ENCODE results near the gene ARHGEF4. TPM values are rescaled to one million over a fixed set of nuclear protein-coding genes. Genes with fewer than 3 reads are reported as not detected.

Gene ARHGEF4
- total RNA-seq, 2 donors from 2014 or later, result 50.3 to 54.7 TPM

- Histone ChIP-seq H3K27ac (ENCODE audit: low read depth, low read length) (no peak overlapping the region), H3K4me1 (ENCODE audit: control insufficient read depth, insufficient read depth, low read length) (no peaks in the 10 kb centered on the region), H3K9ac (ENCODE audit: extremely low read depth, low read length, poor library complexity, severe bottlenecking) (no peak overlapping the region), H3K9me3 (ENCODE audit: control insufficient read depth, low read length) (no peaks in the 10 kb centered on the region), H3K36me3 (ENCODE audit: control insufficient read depth, insufficient read depth, low read length) (no peaks in the 10 kb centered on the region), H3K4me3 (ENCODE audit: low read length) (no peak overlapping the region), H3K27me3 (ENCODE audit: control insufficient read depth, insufficient read depth, low read length, poor library complexity, severe bottlenecking) (no peaks in the 10 kb centered on the region)
- no peak for TF ChIP-seq CTCF (conservative IDR thresholded peaks at IDR 0.05)
- Mint-ChIP-seq H3K4me1 (no peaks in the 10 kb centered on the region), H3K27ac (no peak overlapping the region), H3K27me3 (ENCODE audit: insufficient read depth) (no peaks in the 10 kb centered on the region), H3K9me3 (no peaks in the 10 kb centered on the region), H3K4me3 (no peak overlapping the region), H3K36me3 (ENCODE audit: low read depth) (no peaks in the 10 kb centered on the region)
- WGBS, 2 experiments (ENCODE audit: insufficient coverage in 1 of 2, insufficient read length in 1 of 2), result 91 to 92% methylated on average over 5 of the region's 5 CpGs
- DNase-seq, result no peak
Measured at GRCh38 chr2:130813722-130814121, 23.0 kb upstream of the ARHGEF4 start.

DNA sequence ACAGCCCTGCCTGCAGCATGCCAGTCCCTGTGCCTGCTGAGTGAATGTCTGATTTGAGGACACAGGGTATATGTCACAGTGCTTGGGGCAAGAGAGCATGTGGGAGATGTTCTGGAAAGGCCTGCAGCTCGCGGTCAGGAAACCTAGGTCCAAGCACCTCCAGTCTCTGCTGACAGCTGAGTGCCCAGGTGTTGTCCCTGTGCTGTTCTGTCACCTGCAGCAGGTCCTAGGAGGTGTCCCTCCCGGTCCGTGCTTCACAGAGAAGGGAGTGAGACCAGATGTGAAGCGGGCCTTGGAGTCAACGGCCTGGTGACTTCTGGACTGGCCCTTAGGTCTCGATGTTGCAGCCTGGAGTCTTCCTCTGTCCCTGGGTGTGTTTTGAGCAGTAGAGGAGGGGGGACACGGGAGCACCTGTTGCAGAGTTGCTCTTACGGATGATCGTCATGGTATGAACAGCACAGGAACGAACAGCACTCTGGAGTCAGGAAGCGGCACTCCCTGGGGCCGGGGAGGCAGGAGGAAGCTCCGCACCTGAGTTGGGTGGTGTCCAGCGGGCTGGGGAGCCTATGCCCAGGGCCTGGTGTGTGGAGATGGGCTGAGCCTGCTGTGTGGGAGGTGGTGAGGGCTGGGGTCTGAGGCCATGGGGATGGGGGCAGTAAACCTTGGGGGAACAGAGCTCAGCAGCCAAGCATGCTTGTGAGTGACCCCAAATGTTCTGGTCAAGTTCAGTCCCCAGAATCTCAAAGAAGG, 21.6 kb upstream of the ARHGEF4 start:
- H3K4me1 ChIP-seq (ENCODE audit: control insufficient read depth, insufficient read depth, low read length), result no peaks in the 10 kb centered on the region
- H3K27me3 Mint-ChIP-seq (ENCODE audit: insufficient read depth), result no peaks in the 10 kb centered on the region
- H3K4me1 Mint-ChIP-seq, result peaks cover 6% of the 10 kb centered on the region
- no peaks in the 10 kb centered on the region for H3K9me3 ChIP-seq (ENCODE audit: control insufficient read depth, low read length)
- no peak overlapping the region for H3K9ac ChIP-seq (ENCODE audit: extremely low read depth, low read length, poor library complexity, severe bottlenecking)
- H3K36me3 ChIP-seq (ENCODE audit: control insufficient read depth, insufficient read depth, low read length), result no peaks in the 10 kb centered on the region
- DNase-seq, result no peak
- H3K4me3 ChIP-seq (ENCODE audit: low read length), result no peak overlapping the region
- H3K36me3 Mint-ChIP-seq (ENCODE audit: low read depth), result no peaks in the 10 kb centered on the region
- H3K27ac ChIP-seq (ENCODE audit: low read depth, low read length), result no peak overlapping the region
- H3K27ac Mint-ChIP-seq, result no peak overlapping the region
- no peak overlapping the region for H3K4me3 Mint-ChIP-seq
- no peak for TF ChIP-seq CTCF (conservative IDR thresholded peaks at IDR 0.05)
- 96% methylated on average over 8 to 15 of the region's 15 CpGs for WGBS, 2 experiments (ENCODE audit: insufficient coverage in 1 of 2, insufficient read length in 1 of 2)
- no peaks in the 10 kb centered on the region for H3K27me3 ChIP-seq (ENCODE audit: control insufficient read depth, insufficient read depth, low read length, poor library complexity, severe bottlenecking)
- no peaks in the 10 kb centered on the region for H3K9me3 Mint-ChIP-seq

DNA sequence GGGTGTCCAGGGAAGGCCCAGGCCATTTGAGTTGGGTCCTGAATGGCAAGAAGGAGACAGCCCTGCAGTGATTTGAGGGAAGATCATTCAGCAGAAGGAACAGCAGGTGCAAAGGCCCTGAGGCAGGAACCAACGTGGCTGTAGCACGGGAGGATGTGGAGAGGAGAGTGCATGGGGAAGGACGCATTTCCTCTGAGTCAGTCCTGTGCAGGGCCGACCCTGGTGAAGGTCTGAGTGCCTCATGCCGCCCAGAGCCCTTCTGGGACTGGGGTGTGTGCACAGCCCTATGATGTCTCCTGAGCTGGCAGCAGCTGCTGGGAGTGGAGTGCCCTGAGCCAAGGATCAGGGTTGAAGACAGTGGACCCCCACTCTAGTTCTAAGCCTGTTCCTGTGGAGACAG, 17.9 kb upstream of the ARHGEF4 start:
- no peaks in the 10 kb centered on the region for H3K27me3 ChIP-seq (ENCODE audit: control insufficient read depth, insufficient read depth, low read length, poor library complexity, severe bottlenecking)
- Mint-ChIP-seq H3K36me3 (ENCODE audit: low read depth) (no peaks in the 10 kb centered on the region), H3K27ac (no peak overlapping the region), H3K4me1 (peaks cover 8% of the 10 kb centered on the region), H3K4me3 (no peak overlapping the region), H3K9me3 (no peaks in the 10 kb centered on the region), H3K27me3 (ENCODE audit: insufficient read depth) (no peaks in the 10 kb centered on the region)
- H3K9me3 ChIP-seq (ENCODE audit: control insufficient read depth, low read length), result no peaks in the 10 kb centered on the region
- no peaks in the 10 kb centered on the region for H3K36me3 ChIP-seq (ENCODE audit: control insufficient read depth, insufficient read depth, low read length)
- no peak for TF ChIP-seq CTCF (conservative IDR thresholded peaks at IDR 0.05)
- H3K27ac ChIP-seq (ENCODE audit: low read depth, low read length), result no peak overlapping the region
- WGBS, 2 experiments (ENCODE audit: insufficient coverage in 1 of 2, insufficient read length in 1 of 2), result 91% methylated on average over 5 of the region's 5 CpGs; no CpG with 5 or more reads in 1 of the 2 experiments
- H3K4me3 ChIP-seq (ENCODE audit: low read length), result no peak overlapping the region
- H3K4me1 ChIP-seq (ENCODE audit: control insufficient read depth, insufficient read depth, low read length), result no peaks in the 10 kb centered on the region
- no peak overlapping the region for H3K9ac ChIP-seq (ENCODE audit: extremely low read depth, low read length, poor library complexity, severe bottlenecking)
- no peak for DNase-seq
